CD14-positive monocyte (primary cell): ENCODE results near the gene INTS2. TPM values are rescaled to one million over a fixed set of nuclear protein-coding genes. Genes with fewer than 3 reads are reported as not detected.
"Not testable (repeated sequence)": the region's sequence is repeated elsewhere in the genome, so short reads cannot be mapped to it uniquely, and the experiment has no call there.

ENCODE experiments used
- DNase-seq, 3 donors: peaks; one replicate each; pipeline ENCODE4 v3.0.0-alpha.2; 2011 to 2022
- H2AFZ ChIP-seq: 2 replicates; pipeline ENCODE4 v1.6.0; 2012; ENCODE audit warnings: mild to moderate bottlenecking, low read depth, low read length, inconsistent platforms; ENCODE audit not compliant: insufficient read depth, poor library complexity, severe bottlenecking
- H3K27ac ChIP-seq, 2 donors: 1 replicate in 1 of 2; 2 replicates in 1 of 2; pipeline ENCODE4 v1.5.1; 2012 to 2013; ENCODE audit warnings: low read length in 2 of 2, control low read depth in 1 of 2, inconsistent platforms in 1 of 2, low read depth in 1 of 2, mild to moderate bottlenecking in 1 of 2
- H3K27me3 ChIP-seq, 2 donors: one replicate each; pipeline versions ENCODE4 v1.6.0 to v1.6.1; 2011 to 2013; ENCODE audit warnings: low read length in 2 of 2; ENCODE audit not compliant: control insufficient read depth in 2 of 2, insufficient read depth in 2 of 2
- H3K36me3 ChIP-seq, 2 donors: replicated peaks in 1 of 2; 1 replicate in 1 of 2; 2 replicates in 1 of 2; pipeline versions ENCODE4 v1.5.1 to v1.6.1; 2012 to 2013; ENCODE audit warnings: low read length in 2 of 2, control low read depth in 1 of 2, inconsistent platforms in 1 of 2, mild to moderate bottlenecking in 1 of 2; ENCODE audit not compliant: insufficient read depth in 2 of 2, control insufficient read depth in 1 of 2
- H3K4me1 ChIP-seq, 2 donors: 1 replicate in 1 of 2; 2 replicates in 1 of 2; pipeline versions ENCODE4 v1.5.1 to v1.6.1; 2012 to 2013; ENCODE audit warnings: low read length in 2 of 2, control low read depth in 1 of 2, inconsistent platforms in 1 of 2, mild to moderate bottlenecking in 1 of 2, moderate library complexity in 1 of 2; ENCODE audit not compliant: insufficient read depth in 2 of 2, control insufficient read depth in 1 of 2
- H3K4me2 ChIP-seq: replicated peaks from 2 replicates; pipeline ENCODE3; 2012; ENCODE audit warnings: low read length, moderate library complexity, mild to moderate bottlenecking; ENCODE audit not compliant: poor library complexity, severe bottlenecking; ENCODE audit errors: extremely low read depth
- H3K4me3 ChIP-seq, 3 experiments: fragments of 200-600 bp in 1 of 3; sonication (generic) in 1 of 3; replicated peaks in 1 of 3; 1 replicate in 2 of 3; 2 replicates in 1 of 3; pipeline ENCODE4 v1.5.1; 2011 to 2013; ENCODE audit warnings: low read length in 3 of 3, mild to moderate bottlenecking in 3 of 3, control low read depth in 2 of 3, low read depth in 2 of 3, inconsistent platforms in 1 of 3, moderate library complexity in 1 of 3
- H3K79me2 ChIP-seq: 2 replicates; pipeline ENCODE4 v1.6.0; 2012; ENCODE audit warnings: mild to moderate bottlenecking, control low read depth, inconsistent platforms, low read length, moderate library complexity; ENCODE audit not compliant: insufficient read depth
- H3K9ac ChIP-seq: 2 replicates; pipeline ENCODE4 v1.6.0; 2017; ENCODE audit warnings: low read length, mild to moderate bottlenecking; ENCODE audit not compliant: insufficient read depth, poor library complexity, severe bottlenecking
- H3K9me3 ChIP-seq, 2 donors: replicated peaks in 1 of 2; 1 replicate in 1 of 2; 2 replicates in 1 of 2; pipeline versions ENCODE4 v1.5.1 to v1.6.1; 2012 to 2013; ENCODE audit warnings: low read length in 2 of 2, control low read depth in 1 of 2; ENCODE audit not compliant: control insufficient read depth in 1 of 2, insufficient read depth in 1 of 2
- H4K20me1 ChIP-seq: 2 replicates; pipeline ENCODE4 v1.6.0; 2012; ENCODE audit warnings: mild to moderate bottlenecking, low read length, control low read depth, moderate library complexity; ENCODE audit not compliant: insufficient read depth
- H3K27ac Mint-ChIP-seq, 7 donors: one replicate each; pipeline ENCODE4 v1.8.0; 2020; ENCODE audit warnings: mild to moderate bottlenecking in 7 of 7, mixed read lengths in 7 of 7, moderate library complexity in 6 of 7, inconsistent platforms in 2 of 7
- H3K27me3 Mint-ChIP-seq, 3 donors: one replicate each; pipeline ENCODE4 v1.8.0; 2021 to 2022; ENCODE audit warnings: low read depth in 3 of 3, mild to moderate bottlenecking in 3 of 3, mixed read lengths in 3 of 3, moderate library complexity in 3 of 3, inconsistent platforms in 1 of 3
- H3K36me3 Mint-ChIP-seq, 2 donors: one replicate each; pipeline ENCODE4 v1.8.0; 2020; ENCODE audit warnings: mixed read lengths in 2 of 2, inconsistent platforms in 1 of 2, mild to moderate bottlenecking in 1 of 2
- H3K4me1 Mint-ChIP-seq: one replicate; pipeline ENCODE4 v1.8.0; 2020; ENCODE audit warnings: mild to moderate bottlenecking, mixed read lengths
- H3K4me3 Mint-ChIP-seq, 2 donors: one replicate each; pipeline ENCODE4 v1.8.0; 2020; ENCODE audit warnings: mild to moderate bottlenecking in 2 of 2, mixed read lengths in 2 of 2, moderate library complexity in 1 of 2
- H3K9me3 Mint-ChIP-seq, 7 donors: one replicate each; pipeline ENCODE4 v1.8.0; 2020 to 2022; ENCODE audit warnings: mixed read lengths in 7 of 7, mild to moderate bottlenecking in 6 of 7, moderate library complexity in 6 of 7, inconsistent platforms in 2 of 7
- CTCF ChIP-seq: fragments of 200-600 bp; IDR thresholded peaks from one replicate; pipeline ENCODE4 v1.8.0; 2022; ENCODE audit warnings: antibody characterized with exemption, mild to moderate bottlenecking
- WGBS: methylation state at CpG from one replicate; pipeline ENCODE4 v1.1.5; 2013; ENCODE audit warnings: missing lambda C conversion rate; ENCODE audit not compliant: insufficient coverage; 5-methylcytosine and 5-hydroxymethylcytosine counted together
- intact Hi-C, 2 donors: fragments of 100-400 bp; cut with micrococcal nuclease; formaldehyde crosslinking; loops; one replicate each; pipeline versions ENCODE4 v1.15.0 to v1.15.1; 2023
- polyA plus RNA-seq, 3 donors: library from polyadenylated mRNA; depleted of rRNA in 1 of 3; unstranded in 2 of 3; stranded (reverse) in 1 of 3; fragments of 300-500 nt in 2 of 3; fragments of >200 nt in 1 of 3; fragmentation: Illumina TruSeq in 2 of 3; gene quantifications; 1 replicate in 2 of 3; 2 replicates in 1 of 3; pipeline ENCODE4 v1.2.3, GENCODE V29; 2012 to 2021

Gene INTS2
- polyA plus RNA-seq, 3 donors: 2.2 to 2.9 (median 2.6) TPM

GRCh38 chr17:61826198-61826597 lies 101.6 kb downstream of the INTS2 start:
- H3K9me3 Mint-ChIP-seq, H3K4me1 Mint-ChIP-seq, H3K4me1 ChIP-seq, H3K27ac ChIP-seq, H3K79me2 ChIP-seq, H2AFZ ChIP-seq, H3K9ac ChIP-seq, H3K4me3 Mint-ChIP-seq, H3K27me3 Mint-ChIP-seq, intact Hi-C loops, H3K27me3 ChIP-seq, H3K27ac Mint-ChIP-seq, H3K36me3 ChIP-seq, H3K4me3 ChIP-seq, H4K20me1 ChIP-seq, H3K9me3 ChIP-seq, H3K4me2 ChIP-seq, DNase-seq: not testable (repeated sequence)
- H3K36me3 Mint-ChIP-seq: peaks cover 26 to 59% of the 10 kb centered on the region in 2 donors
- no CpG with 5 or more reads among the region's 2 CpGs for WGBS

- no peak for TF ChIP-seq CTCF
- 93% methylated on average over 2 of the region's 2 CpGs for WGBS
These were observed 102.2 kb downstream of the INTS2 start for GRCh38 chr17:61825448-61826137.

More at GRCh38 chr17:61825448-61826137, 102.2 kb downstream of the INTS2 start:
- H2AFZ ChIP-seq: no peak overlapping the region
- H3K27ac Mint-ChIP-seq: no peak overlapping the region
- H3K9ac ChIP-seq: no peak overlapping the region
- H4K20me1 ChIP-seq: no peaks in the 10 kb centered on the region
- peaks cover 0 to 13% (median 5%) of the 10 kb centered on the region in 7 donors for H3K9me3 Mint-ChIP-seq
- peaks cover 0 to 5% of the 10 kb centered on the region in 2 donors for H3K36me3 ChIP-seq
- H3K36me3 Mint-ChIP-seq: peaks cover 29 to 65% of the 10 kb centered on the region in 2 donors
- intact Hi-C loops: no loop called here
- peaks cover 0 to 2% (median 0%) of the 10 kb centered on the region in 3 donors for H3K27me3 Mint-ChIP-seq
- no peaks in the 10 kb centered on the region for H3K27me3 ChIP-seq
- DNase-seq: no peak
- H3K4me2 ChIP-seq: no peak overlapping the region
- no peaks in the 10 kb centered on the region for H3K4me1 Mint-ChIP-seq
- H3K4me3 ChIP-seq: no peak overlapping the region
- H3K4me3 Mint-ChIP-seq: no peak overlapping the region
- no peaks in the 10 kb centered on the region for H3K79me2 ChIP-seq
- H3K9me3 ChIP-seq: peaks cover 0 to 6% of the 10 kb centered on the region in 2 donors
- H3K27ac ChIP-seq: no peak overlapping the region
- H3K4me1 ChIP-seq: no peaks in the 10 kb centered on the region
